ENCODE results near the gene NRF1. TPM values are rescaled to one million over a fixed set of nuclear protein-coding genes. Genes with fewer than 3 reads are reported as not detected.
A peak's percentile ranks its signal among the peaks of the same experiment; 100 is the strongest.

NRF1 gene
- total RNA-seq, 1 experiment from 2014 or later, result 19.3 TPM

DNA sequence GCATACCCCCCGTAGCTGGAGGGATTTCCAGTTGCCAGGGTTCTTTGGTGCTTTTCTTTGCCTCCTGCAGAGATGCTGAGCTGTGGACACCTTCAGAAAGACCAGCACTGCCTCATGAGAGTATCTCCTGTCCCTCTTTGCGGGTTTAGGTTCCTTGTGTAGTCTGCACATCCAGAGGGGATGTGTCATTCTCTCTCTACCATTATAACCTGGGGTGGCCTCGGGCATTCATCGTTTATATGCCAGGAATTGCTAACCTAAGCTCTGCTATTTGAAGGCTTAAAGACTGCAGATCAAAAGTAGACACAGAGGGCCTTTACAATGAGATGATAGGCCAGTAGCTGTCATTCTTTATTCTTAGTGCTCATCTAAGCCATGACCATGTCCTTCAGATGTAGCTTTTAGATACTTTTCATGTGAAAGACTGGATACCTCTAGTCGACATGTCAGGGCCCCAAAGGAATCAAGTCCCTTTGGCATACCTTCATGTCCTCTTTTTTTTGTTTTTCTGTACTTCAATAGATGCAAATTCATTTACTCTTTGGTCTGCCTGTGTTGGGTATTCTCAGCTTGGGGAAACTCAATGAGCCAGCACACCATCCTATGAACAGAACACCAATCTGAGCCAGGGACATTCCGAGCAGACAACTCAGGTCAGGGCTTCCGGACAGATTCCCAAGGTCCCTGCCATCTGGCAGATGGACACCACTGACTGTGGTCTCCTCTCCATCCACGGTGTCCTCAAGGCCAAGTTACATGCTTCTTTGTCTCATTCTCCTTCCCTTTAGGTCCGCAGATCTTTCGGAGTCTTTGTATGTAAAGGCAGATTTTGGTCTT lies 129.3 kb downstream of the NRF1 start:
- H3K27ac ChIP-seq (ENCODE audit: insufficient read length, low read depth, low read length), result no peak overlapping the region
- Mint-ChIP-seq H3K27me3 (ENCODE audit: low read depth) (no peaks in the 10 kb centered on the region; the same call in 1 of the 2 replicates), H3K36me3 (ENCODE audit: insufficient read depth in 1 of 3, low read depth in 3 of 3) (peaks cover 6 to 10% (median 6%) of the 10 kb centered on the region in 3 experiments; a peak in 6 of 7 replicates), H3K4me3 (0 out of 5 replicates have a peak overlapping the region, but pooled peaks of 1 of the 2 experiments have one; percentile 5), H3K4me1 (peaks cover 44 to 51% of the 10 kb centered on the region in 2 experiments), H3K27ac (peak overlapping the region in 2 of 3 experiments; percentile 40 to 84; a peak in 2 of 7 replicates), H3K9me3 (no peaks in the 10 kb centered on the region)
- H3K14ac ChIP-seq (ENCODE audit: insufficient read depth, low read length), result no peak overlapping the region
- no peak overlapping the region for H4K8ac ChIP-seq (replicated peaks; ENCODE audit: insufficient read length, low read depth, low read length)
- H3K4me1 ChIP-seq (ENCODE audit: insufficient read depth, low read length), result peaks cover 8% of the 10 kb centered on the region
- no peak overlapping the region for H2BK20ac ChIP-seq (ENCODE audit: low read depth, low read length, poor library complexity, severe bottlenecking)
- H3K56ac ChIP-seq (ENCODE audit: insufficient read length, low read depth, low read length), result no peak overlapping the region
- H4K20me1 ChIP-seq (ENCODE audit: control insufficient read depth, insufficient read depth, insufficient read length), result no peaks in the 10 kb centered on the region
- no peak overlapping the region for H2BK15ac ChIP-seq (ENCODE audit: low read depth, low read length)
- DNase-seq, result no peak
- H3K4ac ChIP-seq (ENCODE audit: low read depth, low read length), result no peak overlapping the region
- H3K9ac ChIP-seq (ENCODE audit: extremely low read depth, insufficient read length, low read length), result no peak overlapping the region
- no peak overlapping the region for H4K91ac ChIP-seq (ENCODE audit: insufficient read length, low read depth, low read length)
- no peaks in the 10 kb centered on the region for H3K23me2 ChIP-seq (ENCODE audit: insufficient read length, low read depth, low read length, poor library complexity, severe bottlenecking)
- no peak overlapping the region for H4K5ac ChIP-seq (ENCODE audit: insufficient read length, low read depth, low read length)
- H3K79me1 ChIP-seq (ENCODE audit: insufficient read depth, low read depth, low read length, poor library complexity, severe bottlenecking), result no peaks in the 10 kb centered on the region
- no peak overlapping the region for H3K18ac ChIP-seq (ENCODE audit: insufficient read length, low read depth, low read length)
- WGBS (ENCODE audit: extremely low coverage, insufficient read length, low lambda C conversion rate), result no CpG with 5 or more reads among the region's 10 CpGs
- no peak overlapping the region for H2BK12ac ChIP-seq (ENCODE audit: insufficient read length, low read depth, low read length)
- H3K4me2 ChIP-seq (ENCODE audit: insufficient read depth, insufficient read length, low read length), result no peak overlapping the region
- no peak overlapping the region for H3K23ac ChIP-seq (ENCODE audit: insufficient read length, low read depth, low read length)
- no peak overlapping the region for H2AK5ac ChIP-seq (ENCODE audit: insufficient read length, low read length)
- H3T11ph ChIP-seq (ENCODE audit: low read length), result no peak overlapping the region
- no peaks in the 10 kb centered on the region for H3K79me2 ChIP-seq (ENCODE audit: insufficient read depth, low read length)
- H3K27me3 ChIP-seq (ENCODE audit: insufficient read depth, low read length), result no peaks in the 10 kb centered on the region
- H2BK5ac ChIP-seq (ENCODE audit: insufficient read length, low read length), result no peak overlapping the region
- H3K9me3 ChIP-seq (ENCODE audit: control insufficient read depth, low read depth, low read length), result no peaks in the 10 kb centered on the region
- H2AFZ ChIP-seq (ENCODE audit: low read length), result no peak overlapping the region
- TF ChIP-seq, protein P1, sequence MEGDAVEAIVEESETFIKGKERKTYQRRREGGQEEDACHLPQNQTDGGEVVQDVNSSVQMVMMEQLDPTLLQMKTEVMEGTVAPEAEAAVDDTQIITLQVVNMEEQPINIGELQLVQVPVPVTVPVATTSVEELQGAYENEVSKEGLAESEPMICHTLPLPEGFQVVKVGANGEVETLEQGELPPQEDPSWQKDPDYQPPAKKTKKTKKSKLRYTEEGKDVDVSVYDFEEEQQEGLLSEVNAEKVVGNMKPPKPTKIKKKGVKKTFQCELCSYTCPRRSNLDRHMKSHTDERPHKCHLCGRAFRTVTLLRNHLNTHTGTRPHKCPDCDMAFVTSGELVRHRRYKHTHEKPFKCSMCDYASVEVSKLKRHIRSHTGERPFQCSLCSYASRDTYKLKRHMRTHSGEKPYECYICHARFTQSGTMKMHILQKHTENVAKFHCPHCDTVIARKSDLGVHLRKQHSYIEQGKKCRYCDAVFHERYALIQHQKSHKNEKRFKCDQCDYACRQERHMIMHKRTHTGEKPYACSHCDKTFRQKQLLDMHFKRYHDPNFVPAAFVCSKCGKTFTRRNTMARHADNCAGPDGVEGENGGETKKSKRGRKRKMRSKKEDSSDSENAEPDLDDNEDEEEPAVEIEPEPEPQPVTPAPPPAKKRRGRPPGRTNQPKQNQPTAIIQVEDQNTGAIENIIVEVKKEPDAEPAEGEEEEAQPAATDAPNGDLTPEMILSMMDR (conservative IDR thresholded peaks at IDR 0.05), result no peak
- no peak overlapping the region for H2BK120ac ChIP-seq (ENCODE audit: low read depth, low read length, poor library complexity, severe bottlenecking)
